Parathyroid adenoma (tissue), 2 donors: ENCODE data around the gene BCOR.

ENCODE experiments used
- H2AFZ ChIP-seq: fragments of 300-600 bp; sonication (generic); one replicate; pipeline ENCODE4 v1.7.0; 2017; ENCODE audit warnings: antibody characterized with exemption, mild to moderate bottlenecking
- H3K27ac ChIP-seq: fragments of 300-600 bp; sonication (generic); one replicate; pipeline ENCODE4 v1.7.0; 2017
- H3K27me3 ChIP-seq: fragments of 300-600 bp; sonication (generic); one replicate; pipeline ENCODE4 v1.7.0; 2017; ENCODE audit warnings: low read length; ENCODE audit not compliant: control insufficient read depth, insufficient read depth
- H3K36me3 ChIP-seq: fragments of 300-600 bp; sonication (generic); one replicate; pipeline ENCODE4 v1.7.0; 2017; ENCODE audit warnings: low read length; ENCODE audit not compliant: control insufficient read depth, insufficient read depth
- H3K4me1 ChIP-seq: fragments of 300-600 bp; sonication (generic); one replicate; pipeline ENCODE4 v1.7.0; 2017; ENCODE audit warnings: control low read depth
- H3K4me2 ChIP-seq: fragments of 300-600 bp; sonication (generic); one replicate; pipeline ENCODE4 v1.7.0; 2017; ENCODE audit warnings: low read length
- H3K4me3 ChIP-seq: fragments of 300-600 bp; sonication (generic); one replicate; pipeline ENCODE4 v1.7.0; 2017; ENCODE audit warnings: low read depth, low read length
- H3K79me2 ChIP-seq: fragments of 300-600 bp; sonication (generic); one replicate; pipeline ENCODE4 v1.7.0; 2017; ENCODE audit warnings: control low read depth
- H3K9ac ChIP-seq: fragments of 300-600 bp; sonication (generic); one replicate; pipeline ENCODE4 v1.7.0; 2017; ENCODE audit warnings: mild to moderate bottlenecking
- H3K9me3 ChIP-seq: fragments of 300-600 bp; sonication (generic); one replicate; pipeline ENCODE4 v1.7.0; 2017; ENCODE audit warnings: low read length; ENCODE audit not compliant: control insufficient read depth
- TF ChIP-seq, protein P1 (sequence below): fragments of 300-600 bp; sonication (generic); IDR thresholded peaks from one replicate; pipeline ENCODE4 v1.7.0; 2017; ENCODE audit warnings: antibody characterized with exemption, mild to moderate bottlenecking
- donor health status: primary hyperparathyroidism.

Gene BCOR

DNA sequence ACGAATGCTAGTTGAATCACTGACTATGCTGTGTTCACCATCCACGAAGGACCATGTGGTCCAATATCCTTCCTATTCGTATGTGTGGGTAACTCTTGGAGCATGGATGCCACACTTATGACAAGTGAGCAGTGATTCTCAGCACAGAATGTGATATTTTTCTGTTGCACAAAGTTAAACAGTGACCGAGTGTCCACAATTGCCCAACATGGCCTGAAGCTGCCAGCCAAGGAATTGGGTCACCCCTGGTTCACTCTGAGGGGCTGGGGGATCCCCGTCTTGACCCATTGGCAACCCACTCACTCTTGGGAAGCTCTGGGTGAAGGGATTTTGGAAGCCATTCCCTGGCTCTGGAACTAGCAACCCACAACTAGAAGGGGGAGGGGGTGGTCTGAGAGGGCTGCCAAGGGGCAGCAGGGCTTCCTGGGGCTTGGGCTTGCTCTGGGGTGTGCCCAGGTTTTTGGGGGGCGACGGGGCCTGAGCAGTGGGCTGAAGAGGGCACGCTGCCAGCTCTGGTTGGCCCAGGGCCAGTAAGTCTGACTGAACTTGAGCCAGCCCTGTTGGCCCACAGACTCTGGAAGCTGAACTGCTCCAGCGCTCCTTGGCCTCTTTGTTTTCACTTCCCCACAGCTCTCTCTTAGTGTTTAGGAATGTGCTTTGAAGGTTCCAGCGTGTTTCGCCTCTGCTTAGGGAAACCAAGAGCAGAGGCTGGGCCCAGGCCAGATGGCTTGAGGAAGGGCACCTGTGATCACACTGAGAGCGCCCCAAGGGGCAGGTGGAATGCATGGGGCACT is 43.1 kb upstream of the BCOR start:
- Histone ChIP-seq H3K9me3 (no peaks in the 10 kb centered on the region), H3K4me3 (no peak overlapping the region), H2AFZ (no peak overlapping the region), H3K36me3 (no peaks in the 10 kb centered on the region), H3K27ac (no peak overlapping the region), H3K4me2 (no peak overlapping the region), H3K9ac (no peak overlapping the region), H3K79me2 (no peaks in the 10 kb centered on the region), H3K4me1 (no peaks in the 10 kb centered on the region), H3K27me3 (no peaks in the 10 kb centered on the region)
- TF ChIP-seq, protein P1, sequence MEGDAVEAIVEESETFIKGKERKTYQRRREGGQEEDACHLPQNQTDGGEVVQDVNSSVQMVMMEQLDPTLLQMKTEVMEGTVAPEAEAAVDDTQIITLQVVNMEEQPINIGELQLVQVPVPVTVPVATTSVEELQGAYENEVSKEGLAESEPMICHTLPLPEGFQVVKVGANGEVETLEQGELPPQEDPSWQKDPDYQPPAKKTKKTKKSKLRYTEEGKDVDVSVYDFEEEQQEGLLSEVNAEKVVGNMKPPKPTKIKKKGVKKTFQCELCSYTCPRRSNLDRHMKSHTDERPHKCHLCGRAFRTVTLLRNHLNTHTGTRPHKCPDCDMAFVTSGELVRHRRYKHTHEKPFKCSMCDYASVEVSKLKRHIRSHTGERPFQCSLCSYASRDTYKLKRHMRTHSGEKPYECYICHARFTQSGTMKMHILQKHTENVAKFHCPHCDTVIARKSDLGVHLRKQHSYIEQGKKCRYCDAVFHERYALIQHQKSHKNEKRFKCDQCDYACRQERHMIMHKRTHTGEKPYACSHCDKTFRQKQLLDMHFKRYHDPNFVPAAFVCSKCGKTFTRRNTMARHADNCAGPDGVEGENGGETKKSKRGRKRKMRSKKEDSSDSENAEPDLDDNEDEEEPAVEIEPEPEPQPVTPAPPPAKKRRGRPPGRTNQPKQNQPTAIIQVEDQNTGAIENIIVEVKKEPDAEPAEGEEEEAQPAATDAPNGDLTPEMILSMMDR, result no peak

DNA sequence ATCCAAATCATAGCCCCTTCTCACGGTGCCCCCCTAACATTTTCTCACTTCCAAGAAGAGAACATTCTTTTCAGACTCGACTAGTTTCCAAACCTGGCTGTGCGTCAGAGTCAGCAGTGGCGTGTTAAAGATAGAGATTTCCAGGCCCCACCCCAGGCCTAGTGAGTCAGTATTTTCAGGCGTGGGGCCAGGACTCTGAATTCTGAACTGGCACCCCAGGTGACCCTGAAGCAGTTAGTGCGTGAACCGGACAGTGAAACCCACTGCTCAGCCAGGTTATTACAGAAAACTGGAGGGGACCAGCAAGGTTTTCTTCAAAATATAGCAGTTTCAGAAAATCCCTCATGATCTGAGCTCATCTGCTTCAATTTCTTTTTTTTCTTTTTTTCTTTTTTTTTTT is 35.0 kb upstream of the BCOR start:
- Histone ChIP-seq H3K79me2 (no peaks in the 10 kb centered on the region), H3K9ac (no peak overlapping the region), H2AFZ (no peak overlapping the region), H3K36me3 (no peaks in the 10 kb centered on the region), H3K27ac (no peak overlapping the region), H3K9me3 (no peaks in the 10 kb centered on the region), H3K27me3 (no peaks in the 10 kb centered on the region), H3K4me1 (no peaks in the 10 kb centered on the region), H3K4me2 (no peak overlapping the region), H3K4me3 (no peak overlapping the region)
- TF ChIP-seq, protein P1, result no peak

DNA sequence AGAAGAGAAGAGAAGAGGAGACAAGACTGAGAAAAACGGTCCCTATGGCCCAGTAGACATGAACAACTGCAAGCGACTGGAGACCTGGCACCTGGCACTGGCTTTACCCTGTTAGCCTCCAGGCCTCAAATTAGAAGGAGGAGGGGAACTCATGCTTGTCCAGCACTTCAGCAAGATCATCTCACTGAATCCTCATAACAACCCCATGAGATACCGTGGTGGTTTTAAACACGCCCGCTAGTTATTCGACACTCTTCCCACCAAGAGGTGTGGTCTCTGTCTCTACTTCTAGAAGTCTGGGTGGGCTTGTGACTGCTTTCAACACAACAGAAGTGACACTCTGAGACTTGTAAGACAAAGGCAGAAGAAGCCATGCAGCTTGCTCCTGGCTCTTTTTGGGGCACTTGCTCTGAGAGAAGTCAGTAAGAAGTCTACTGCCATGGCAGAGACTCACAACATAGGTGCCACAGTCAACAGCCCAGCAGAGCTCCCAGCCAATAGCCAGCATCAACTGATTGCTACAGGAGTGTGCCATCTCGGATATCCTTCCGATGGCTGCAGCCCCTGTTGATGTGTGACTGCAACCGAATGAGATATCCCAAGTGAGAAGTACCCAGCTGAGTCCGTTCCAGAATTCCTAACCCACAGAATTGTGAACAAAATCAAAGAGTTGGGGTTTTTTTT is 34.0 kb upstream of the BCOR start:
- Histone ChIP-seq H3K9me3 (no peaks in the 10 kb centered on the region), H3K36me3 (no peaks in the 10 kb centered on the region), H3K4me1 (no peaks in the 10 kb centered on the region), H3K4me3 (no peak overlapping the region), H3K9ac (no peak overlapping the region), H3K27ac (no peak overlapping the region), H2AFZ (no peak overlapping the region), H3K4me2 (no peak overlapping the region), H3K27me3 (no peaks in the 10 kb centered on the region), H3K79me2 (no peaks in the 10 kb centered on the region)
- TF ChIP-seq, protein P1, result no peak

DNA sequence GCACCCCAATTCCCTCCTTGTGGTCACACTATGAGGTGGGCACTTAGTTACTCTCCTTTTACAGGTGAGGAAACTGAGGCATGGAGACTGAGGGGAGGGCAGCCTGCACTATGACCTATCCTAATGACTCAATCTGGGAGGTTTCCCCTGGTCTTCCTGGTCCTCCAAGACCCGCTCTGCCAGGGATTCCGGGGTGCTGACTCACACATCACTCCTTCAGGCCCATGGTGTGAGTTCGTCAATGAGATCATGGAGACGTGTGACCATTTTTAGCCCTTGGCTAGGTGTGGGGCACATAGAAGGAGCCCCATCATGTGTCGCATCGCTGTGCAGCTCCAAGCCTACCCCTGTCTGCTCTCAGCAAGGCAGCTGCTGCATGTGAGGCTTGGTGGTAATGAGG is 32.4 kb upstream of the BCOR start:
- no peaks in the 10 kb centered on the region for H3K79me2 ChIP-seq
- H3K36me3 ChIP-seq, result no peaks in the 10 kb centered on the region
- no peaks in the 10 kb centered on the region for H3K27me3 ChIP-seq
- H2AFZ ChIP-seq, result no peak overlapping the region
- TF ChIP-seq, protein P1, result no peak
- H3K4me3 ChIP-seq, result no peak overlapping the region
- no peak overlapping the region for H3K9ac ChIP-seq
- no peaks in the 10 kb centered on the region for H3K4me1 ChIP-seq
- H3K4me2 ChIP-seq, result no peak overlapping the region
- H3K27ac ChIP-seq, result no peak overlapping the region
- no peaks in the 10 kb centered on the region for H3K9me3 ChIP-seq
